ENCODE measurements around the gene EFNB3.
A peak's percentile ranks its signal among the peaks of the same experiment; 100 is the strongest.

EFNB3 gene, protein sequence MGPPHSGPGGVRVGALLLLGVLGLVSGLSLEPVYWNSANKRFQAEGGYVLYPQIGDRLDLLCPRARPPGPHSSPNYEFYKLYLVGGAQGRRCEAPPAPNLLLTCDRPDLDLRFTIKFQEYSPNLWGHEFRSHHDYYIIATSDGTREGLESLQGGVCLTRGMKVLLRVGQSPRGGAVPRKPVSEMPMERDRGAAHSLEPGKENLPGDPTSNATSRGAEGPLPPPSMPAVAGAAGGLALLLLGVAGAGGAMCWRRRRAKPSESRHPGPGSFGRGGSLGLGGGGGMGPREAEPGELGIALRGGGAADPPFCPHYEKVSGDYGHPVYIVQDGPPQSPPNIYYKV

DNA sequence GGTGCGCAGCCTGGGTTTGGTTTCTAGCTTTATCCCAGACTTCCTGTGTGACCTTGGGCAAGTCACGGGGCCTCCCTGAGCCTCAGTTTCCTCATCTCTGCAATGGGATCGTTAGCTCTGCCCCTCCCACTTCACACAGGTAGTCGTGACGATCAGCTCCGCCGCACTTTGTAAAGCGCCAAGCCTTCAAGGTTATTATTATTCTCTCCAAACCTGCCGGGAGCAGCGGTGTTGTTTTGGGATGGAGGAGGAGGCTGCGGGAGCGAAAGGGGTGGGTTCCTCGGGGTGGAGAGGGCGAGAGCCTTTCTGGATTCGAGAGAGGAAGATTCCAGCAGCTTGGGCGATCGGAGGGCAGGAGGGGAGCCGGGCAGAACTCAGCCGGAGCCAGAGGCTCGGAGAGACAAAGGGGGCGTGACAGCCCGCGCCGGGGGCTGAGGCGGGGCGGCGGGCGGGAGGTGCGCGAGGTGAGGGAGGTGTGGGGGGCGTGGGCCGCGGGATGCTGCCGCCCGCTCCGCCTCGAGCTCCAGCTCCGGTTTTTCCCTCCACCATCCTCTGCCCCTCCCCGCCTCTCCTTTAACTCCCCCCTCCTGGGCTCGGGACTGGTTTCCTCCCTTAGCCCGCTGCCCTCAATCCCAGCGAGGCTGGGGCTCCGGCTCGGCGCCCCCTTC lies at the start of gene EFNB3:
EFNB3 (plus strand) TSS at position 602 of the 668 bp plus-strand sequence. CDS start 397 bp downstream, outside the sequence.
- DNase-seq (ENCODE audit: low spot score), result no peak

DNA sequence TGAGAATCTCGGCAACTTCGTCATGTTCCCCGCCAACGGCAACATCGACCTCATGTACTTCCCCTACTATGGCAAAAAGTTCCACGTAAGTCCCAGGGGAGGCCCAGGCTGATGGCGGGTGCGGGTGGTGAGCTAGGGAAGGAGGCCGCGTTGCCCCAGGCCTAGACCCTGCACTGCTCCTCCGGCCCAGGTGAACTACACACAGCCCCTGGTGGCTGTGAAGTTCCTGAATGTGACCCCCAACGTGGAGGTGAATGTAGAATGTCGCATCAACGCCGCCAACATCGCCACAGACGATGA lies 49.5 kb upstream of the EFNB3 start:
- no peak for DNase-seq (ENCODE audit: low spot score)

DNA sequence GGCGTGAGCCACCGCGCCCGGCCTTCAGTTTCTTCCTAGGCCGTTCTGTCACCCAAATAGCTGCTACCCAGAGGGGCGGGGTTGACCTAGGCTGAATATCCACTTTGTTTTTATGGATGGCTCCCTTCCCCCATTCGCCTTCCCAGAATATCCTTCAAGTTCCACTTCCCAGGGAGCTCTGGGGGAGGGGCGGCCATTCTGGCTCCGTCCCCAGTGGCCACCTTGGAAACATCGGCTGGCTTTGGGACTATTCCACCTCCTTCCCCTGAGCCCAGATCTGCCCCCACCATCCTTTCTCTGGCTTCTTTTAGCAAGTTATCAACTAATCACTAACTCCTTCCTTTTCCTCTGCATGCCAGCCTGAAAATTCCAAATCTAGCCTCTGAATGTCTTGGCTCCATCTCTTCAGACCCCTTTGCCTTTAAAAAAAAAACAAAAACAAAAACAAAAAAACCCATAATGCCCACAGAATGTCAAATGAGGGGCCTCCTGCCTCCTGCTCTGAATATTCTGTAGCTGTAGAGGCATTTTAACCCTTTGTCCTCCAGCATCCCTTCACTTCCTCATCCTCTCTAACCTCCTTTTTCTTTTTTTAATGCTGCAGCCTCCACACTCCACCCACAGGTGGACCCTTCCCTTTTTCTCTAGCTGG lies 47.9 kb upstream of the EFNB3 start:
- no peak for DNase-seq (ENCODE audit: low spot score)

DNA sequence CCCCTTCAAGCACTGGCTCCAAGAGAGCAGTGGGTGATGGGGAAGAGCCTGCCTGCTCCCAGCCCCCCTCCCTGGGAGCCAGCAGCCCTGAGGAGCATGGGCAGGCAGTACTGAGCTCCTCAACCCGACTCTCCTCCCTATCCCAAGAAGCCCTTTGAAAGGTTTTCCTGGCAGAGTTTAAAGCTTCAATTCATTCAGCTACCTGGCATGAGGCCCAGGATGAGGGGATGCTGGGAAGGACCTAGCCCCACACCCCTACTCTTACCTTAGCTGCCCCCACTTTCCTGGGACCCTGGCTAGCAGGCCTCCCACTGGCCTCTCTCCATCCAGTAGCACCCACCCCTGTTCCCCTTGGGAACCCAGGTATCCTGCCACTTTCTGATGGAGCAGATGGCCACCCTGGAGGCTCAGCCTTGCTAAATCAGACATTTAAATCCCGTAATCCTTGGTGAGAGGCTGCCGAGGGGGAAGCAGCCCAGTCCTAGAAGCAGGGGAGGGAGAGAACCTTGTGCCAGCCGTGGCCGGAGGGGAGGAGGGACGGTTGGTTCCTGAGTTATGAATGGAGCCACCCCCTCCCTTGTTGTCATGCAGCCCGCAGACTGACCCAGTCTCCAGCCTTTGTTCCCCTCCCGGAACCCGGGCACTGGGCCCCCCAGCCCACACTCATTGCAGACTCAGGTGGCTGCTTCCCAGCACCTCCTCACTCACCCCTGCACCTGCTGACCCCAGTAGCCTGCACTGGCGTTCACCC lies 37.2 kb upstream of the EFNB3 start:
- DNase-seq (ENCODE audit: low spot score), result no peak

DNA sequence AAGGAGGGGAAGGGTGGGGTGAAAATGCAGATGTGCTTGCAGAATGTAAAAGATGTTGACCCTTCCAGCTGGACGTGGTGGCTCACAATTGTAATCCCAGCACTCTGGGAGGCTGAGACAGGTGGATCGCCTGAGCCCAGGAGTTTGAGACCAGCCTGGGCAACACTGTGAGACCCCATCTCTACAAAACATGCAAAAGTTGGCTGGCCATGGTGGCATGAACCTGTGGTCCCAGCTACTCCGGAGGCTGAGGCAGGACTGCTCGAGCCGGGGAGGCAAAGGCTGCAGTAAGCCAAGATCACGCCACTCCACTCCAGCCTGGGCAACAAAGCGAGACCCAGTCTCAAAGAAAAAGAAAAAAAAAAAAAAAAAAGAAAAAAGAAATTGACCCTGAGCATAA lies 36.5 kb upstream of the EFNB3 start:
- no peak for DNase-seq (ENCODE audit: low spot score)

DNA sequence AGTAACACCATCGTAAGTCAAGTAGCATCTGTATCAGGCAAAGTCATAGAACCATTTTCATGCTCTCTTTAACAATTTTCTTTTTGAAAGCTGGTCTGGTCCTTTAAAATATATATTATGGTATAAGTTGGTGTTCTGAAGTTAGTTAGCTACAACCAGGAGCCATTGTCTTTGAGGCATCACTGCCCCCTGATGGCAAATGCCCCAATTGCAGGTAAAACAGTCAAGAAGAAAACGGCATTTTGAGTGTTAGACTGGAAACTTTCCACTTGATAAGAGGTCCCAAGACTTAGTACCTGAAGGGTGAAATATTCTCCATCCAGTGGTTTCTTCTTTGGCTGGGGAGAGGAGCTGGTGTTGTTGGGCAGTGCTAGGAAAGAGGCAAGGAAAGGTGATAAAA lies 31.8 kb upstream of the EFNB3 start:
- no peak for DNase-seq (ENCODE audit: low spot score)

DNA sequence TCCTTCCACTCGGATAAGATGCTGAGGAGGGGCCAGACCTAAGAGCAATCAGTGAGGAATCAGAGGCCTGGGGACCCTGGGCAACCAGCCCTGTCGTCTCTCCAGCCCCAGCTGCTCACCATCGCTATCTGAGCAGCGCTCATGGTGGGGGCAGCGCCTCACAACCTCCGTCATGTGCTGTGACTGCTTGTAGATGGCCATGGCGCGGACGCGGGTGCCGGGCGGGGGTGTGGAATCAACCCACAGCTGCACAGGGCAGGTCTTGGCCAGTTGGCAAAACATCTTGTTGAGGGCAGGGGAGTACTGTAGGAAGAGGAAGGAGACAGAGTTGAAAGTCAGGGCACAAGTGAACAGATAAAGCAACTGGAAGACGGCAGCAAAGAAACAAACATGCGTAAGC lies 30.1 kb upstream of the EFNB3 start:
- no peak for DNase-seq (ENCODE audit: low spot score)

DNA sequence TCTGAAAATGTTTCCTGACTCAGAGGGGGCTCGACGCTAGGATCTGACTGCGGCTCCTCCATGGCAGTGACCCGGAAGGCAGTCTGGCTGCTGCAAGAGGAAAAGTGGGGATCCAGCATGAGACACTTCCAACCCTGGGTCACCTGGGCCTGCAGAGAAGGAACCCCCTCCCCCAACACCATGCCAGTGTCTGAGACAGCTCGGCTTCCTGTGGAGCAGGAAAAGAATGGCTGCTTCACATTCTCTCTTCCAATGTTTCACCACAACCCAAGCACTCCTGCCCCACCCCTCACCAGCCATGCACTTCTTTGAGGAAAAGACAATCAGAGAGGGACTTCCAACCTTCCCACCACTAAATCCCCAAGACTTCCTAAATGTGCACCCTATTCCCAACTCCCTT lies 28.5 kb upstream of the EFNB3 start:
- DNase-seq (ENCODE audit: low spot score), result no peak

DNA sequence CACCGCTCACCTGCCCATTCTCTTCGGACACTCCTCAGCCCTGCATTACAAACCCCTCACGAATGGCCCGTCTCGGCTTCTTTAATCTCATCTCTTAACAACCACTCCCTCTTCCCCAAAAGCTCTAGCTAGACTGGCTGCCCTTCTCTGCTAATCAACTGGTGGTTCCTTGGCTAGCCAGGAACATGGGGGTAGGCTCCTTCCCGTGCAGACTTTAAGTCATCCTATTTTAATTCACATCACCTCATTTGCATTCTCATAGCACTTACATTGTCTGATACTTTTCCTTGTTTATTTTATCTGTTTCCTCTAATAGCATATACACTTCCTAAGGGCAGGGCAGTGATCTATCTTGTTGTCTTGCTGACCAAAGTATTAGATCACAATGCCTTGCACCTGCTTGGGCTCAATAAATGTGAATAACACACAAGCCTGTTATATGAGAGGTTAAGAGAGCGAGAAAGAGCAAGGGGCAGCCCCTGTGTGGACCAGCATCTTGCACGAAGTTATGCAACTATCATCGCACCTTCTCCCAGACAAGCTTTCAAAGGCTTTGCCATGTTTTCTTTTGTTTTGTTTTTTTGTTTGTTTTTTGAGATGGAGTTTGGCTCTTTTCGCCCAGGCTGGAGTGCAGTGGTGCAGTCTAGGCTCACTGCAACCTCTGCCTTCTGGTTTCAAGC lies 27.5 kb upstream of the EFNB3 start:
- DNase-seq (ENCODE audit: low spot score), result no peak

DNA sequence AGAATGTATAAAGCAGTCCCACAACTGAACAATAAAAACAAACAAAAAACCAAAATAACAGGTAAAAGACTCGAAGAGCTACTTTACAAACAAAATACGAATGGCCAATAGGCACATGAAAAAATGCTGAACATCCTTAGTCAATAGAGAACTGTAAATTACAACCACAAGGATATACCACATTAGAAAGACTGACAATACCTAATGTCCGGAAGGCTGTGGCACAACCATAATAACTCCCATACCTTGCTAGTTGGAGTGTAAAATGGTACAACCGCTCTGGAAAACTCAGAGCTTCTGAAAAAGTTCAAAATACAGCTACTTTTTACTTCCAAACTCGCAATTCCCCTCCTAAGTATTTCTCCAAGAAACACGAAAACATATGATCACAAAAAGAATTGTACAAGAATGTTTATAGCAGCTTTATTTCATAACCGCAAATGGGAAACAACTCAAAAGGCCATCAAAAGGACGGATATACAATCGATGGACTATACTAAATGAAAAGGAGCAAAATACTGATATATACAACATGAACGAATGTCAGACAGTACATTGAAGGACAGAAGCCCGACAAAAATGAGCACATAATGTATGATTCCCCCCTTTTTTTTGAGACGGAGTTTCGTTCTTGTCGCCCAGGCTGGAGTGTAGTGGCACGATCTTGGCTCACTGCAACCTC lies 20.0 kb upstream of the EFNB3 start:
- no peak for DNase-seq (ENCODE audit: low spot score)

DNA sequence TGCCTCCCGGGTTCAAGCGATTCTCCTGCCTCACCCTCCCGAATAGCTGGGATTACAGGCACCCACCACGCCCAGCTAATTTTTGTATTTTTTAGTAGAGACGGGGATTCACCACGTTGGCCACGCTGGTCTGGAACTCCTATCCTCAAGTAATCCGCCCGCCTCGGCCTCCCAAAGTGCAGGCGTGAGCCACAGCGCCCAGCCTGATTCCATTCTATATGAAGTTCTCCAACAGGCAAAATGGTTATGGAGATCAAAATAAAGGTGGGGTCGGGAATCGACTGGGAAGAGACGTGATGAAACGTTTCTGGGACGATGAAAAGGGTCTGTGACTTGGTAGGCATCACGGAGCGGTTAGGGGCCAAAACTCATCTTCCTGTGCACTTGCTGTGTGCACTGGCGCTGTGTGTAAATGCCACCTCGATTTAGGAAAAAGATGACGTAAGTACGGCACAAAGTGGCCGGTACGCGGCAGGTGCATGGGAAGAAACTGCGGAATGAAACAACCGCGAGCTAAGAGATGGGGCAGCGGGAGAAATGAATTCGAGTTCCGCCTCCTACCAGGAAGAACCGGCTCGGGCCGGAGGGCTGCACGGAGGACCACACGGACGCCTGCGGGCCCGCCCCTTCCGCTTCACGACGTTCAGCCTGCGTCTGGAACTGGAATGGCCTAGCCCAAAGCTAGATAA lies 19.3 kb upstream of the EFNB3 start:
- peak; percentile 94 for DNase-seq (ENCODE audit: low spot score)

DNA sequence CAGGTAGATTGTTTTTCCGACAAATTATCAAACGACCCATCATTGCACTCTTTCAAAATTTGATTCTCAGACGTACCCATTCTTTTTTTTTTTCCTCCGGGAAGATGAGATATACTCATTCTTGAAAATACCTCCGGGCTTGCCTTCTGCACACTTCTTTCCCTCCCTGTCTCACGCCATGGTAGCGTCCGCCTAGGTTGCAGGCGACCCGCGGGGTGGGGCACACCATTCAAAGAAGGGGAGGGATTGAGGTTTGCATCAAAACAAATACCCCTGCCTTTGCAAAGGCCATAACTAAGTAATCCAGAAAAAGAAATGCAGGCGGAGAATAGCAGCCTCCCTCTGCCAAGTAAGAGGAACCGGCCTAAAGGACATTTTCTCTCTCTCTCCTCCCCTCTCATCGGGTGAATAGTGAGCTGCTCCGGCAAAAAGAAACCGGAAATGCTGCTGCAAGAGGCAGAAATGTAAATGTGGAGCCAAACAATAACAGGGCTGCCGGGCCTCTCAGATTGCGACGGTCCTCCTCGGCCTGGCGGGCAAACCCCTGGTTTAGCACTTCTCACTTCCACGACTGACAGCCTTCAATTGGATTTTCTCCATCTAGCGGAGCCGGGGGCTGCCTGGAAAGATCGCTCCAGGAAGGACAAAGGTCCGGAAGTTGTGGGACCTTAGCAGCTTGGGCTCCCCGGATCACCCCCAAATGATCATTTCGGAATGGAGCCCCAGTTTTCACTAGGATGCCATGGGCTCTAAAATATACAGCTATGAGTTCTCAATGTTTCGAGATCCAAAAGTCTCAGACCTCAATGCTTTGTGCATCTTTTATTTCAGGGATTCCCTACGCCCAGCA lies 18.6 kb upstream of the EFNB3 start:
- peak; percentile 83 for DNase-seq (ENCODE audit: low spot score)

DNA sequence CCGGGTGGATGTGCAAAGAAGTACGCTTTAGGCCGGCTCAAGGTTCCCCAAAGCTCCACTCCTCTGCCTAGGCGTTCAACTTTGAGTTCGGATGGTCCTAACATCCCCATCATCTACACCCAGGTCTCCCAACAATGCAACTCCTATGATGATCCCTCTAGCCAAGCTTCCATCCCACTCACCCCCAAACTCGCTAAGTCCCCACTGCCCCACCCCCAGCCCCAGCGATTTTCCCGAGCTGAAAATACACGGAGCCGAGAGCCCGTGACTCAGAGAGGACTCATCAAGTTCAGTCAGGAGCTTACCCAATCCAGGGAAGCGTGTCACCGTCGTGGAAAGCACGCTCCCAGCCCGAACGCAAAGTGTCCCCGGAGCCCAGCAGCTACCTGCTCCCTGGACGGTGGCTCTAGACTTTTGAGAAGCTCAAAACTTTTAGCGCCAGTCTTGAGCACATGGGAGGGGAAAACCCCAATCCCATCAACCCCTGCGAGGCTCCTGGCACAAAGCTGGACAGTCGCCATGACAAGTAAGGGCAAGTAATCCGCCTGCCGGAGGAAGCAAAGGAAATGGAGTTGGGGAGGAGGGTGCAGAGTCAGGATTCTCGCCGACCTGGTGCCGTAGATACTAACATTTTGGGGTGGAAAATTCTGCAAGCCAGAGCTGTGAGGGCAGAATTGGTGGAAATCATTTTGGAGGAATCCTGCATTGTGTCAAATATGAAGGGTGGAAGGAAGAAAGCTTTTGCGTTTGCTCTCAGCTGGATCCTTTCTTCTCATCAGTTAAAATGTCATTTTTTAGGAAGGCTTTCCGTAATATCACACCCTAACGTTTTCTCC lies 17.7 kb upstream of the EFNB3 start, which contains the start of gene TP53:
TP53 (minus strand) TSS at position 419 of the 836 bp plus-strand sequence. CDS start 10,896 bp downstream, outside the sequence.
- peak; percentile 87 for DNase-seq (ENCODE audit: low spot score)

DNA sequence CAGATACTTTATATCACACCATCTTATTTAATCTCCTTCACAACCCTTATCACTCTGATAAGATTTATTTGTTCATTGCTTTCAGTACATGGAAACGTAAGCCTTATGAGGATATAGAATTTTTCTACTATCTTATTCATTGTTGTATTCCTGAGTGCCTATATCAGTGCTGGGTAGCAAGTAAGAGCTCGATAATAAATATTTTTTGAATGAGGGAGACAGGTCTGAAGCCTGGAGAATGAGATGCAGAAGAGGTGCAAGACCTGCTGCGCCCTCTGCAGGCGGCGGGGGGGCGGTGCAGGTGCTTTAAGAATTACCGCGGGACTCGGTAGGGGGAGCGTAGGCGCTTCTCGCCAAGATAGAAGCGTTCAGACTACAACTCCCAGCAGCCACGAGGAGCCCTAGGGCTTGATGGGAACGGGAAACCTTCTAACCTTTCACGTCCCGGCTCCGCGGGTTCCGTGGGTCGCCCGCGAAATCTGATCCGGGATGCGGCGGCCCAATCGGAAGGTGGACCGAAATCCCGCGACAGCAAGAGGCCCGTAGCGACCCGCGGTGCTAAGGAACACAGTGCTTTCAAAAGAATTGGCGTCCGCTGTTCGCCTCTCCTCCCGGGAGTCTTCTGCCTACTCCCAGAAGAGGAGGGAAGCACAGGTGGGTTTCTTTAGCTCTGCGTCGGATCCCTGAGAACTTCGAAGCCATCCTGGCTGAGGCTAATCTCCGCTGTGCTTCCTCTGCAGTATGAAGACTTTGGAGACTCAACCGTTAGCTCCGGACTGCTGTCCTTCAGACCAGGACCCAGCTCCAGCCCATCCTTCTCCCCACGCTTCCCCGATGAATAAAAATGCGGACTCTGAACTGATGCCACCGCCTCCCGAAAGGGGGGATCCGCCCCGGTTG lies 16.8 kb upstream of the EFNB3 start, which contains the start of gene WRAP53:
WRAP53 (plus strand) TSS at position 570 of the 900 bp plus-strand sequence; CDS start at position 742, 172 bp downstream.
- DNase-seq (ENCODE audit: low spot score), result peak; percentile 96

DNA sequence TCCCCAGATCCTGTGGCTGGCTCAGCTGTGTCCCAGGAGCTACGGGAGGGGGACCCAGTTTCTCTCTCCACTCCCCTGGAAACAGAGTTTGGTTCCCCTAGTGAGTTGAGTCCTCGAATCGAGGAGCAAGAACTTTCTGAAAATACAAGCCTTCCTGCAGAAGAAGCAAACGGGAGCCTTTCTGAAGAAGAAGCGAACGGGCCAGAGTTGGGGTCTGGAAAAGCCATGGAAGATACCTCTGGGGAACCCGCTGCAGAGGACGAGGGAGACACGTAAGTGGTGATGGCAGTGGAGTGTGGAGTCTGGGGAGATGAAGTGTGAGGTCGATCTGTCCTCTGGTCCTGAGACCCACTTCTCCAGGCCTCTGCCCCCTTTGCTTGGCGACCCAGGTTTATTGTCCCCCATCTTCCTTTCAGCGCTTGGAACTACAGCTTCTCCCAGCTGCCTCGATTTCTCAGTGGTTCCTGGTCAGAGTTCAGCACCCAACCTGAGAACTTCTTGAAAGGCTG lies 16.1 kb upstream of the EFNB3 start:
- no peak for DNase-seq (ENCODE audit: low spot score)

DNA sequence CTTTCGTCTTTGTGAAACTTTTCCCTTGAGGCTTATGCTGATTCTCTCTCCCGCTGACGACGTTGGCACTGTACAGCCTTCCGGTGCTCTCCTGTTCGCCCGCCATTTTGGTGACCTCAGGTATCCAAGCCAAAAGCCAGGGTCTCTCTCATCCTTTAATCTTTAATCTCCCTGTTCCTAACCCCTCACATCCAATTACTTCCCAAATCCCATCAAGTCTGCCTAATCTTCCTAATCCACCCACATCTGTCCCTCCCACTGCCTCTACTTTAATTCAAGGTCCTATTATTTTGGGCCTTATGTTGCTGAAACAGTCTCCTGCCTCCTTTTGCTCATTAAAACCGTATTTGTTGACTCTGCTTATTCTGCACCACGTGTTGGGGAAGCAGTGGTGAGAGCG lies 9.4 kb upstream of the EFNB3 start:
- no peak for DNase-seq (ENCODE audit: low spot score)

DNA sequence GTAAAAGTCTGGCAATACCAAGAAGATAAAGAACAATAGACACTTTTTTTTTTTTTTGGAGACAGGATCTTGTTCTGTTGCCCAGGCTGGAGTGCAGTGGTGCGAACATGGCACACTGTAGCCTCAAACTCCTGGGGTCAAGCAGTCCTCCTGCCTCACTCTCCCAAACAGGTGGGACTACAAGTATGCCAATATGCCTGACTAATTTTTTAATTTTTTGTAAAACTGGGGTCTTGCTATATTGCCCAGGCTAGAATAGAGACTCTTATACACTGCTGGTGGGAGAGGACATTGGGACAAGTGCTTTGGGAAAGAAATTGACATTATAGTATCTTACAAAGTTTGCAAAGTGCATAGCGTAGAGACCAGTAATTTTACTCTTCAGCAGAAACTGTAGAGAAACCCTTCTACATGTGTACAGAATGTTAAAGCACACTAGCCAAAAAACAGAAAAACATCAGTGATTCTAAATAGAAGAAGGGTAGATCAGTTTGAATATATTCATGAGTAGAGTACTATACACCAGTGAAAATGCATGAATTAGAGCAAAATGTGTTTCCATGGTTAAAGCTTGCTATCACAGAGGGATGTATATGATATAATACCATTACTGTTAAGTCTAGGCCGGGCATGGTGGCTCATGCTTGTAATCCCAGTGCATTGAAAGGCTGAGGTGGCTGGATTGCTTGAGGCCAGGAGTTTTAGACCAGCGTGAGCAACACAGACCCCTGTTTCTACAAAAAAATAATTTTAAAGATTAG lies 7.0 kb upstream of the EFNB3 start:
- DNase-seq (ENCODE audit: low spot score), result no peak
